Fibroblast of villous mesenchyme (primary cell): ENCODE measurements around the gene RIT1. TPM values are rescaled to one million over a fixed set of nuclear protein-coding genes. Genes with fewer than 3 reads are reported as not detected.

ENCODE experiments used
- DNase-seq: peaks from one replicate; pipeline ENCODE4 v3.0.0-alpha.2; 2010; ENCODE audit warnings: low read depth
- H3K4me3 ChIP-seq: 2 replicates; pipeline ENCODE4 v1.5.1; 2011; ENCODE audit warnings: low read depth, mild to moderate bottlenecking, low read length
- CTCF ChIP-seq: IDR thresholded peaks from 2 replicates; pipeline ENCODE4 v1.5.1; 2012; ENCODE audit warnings: low read depth, mild to moderate bottlenecking, low read length; ENCODE audit not compliant: insufficient read depth
- total RNA-seq: library from RNA; depleted of rRNA; stranded (reverse); fragments of >200 nt; gene quantifications from 2 replicates; pipeline ENCODE4 v1.2.3, GENCODE V29; 2012

The RIT1 gene
- total RNA-seq, 1 donor, result 54.8 TPM

- no peak for DNase-seq
- no peak overlapping the region for H3K4me3 ChIP-seq
- no peak for TF ChIP-seq CTCF
Measured at GRCh38 chr1:155950829-155951228, 39.7 kb upstream of the RIT1 start.

DNA sequence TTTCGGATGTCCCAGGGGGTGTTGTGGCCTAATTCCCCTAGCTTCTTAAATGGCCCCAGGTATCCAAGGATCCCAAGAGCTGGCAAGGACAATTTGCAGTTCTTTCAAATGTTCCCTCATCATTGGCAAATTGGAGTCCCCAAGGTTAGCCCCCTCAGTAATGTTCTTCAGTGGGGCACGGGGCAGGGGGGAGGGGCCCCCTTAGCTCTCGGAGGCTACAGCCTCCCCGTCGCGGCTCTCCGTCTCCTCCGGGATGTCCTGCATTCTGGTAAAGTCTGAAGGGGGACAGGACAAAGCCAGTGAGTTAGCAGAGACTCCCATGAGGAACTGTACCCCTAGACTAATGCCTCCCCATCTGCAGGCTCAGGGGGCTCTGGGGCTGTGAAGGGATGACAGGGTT is 36.6 kb upstream of the RIT1 start:
- no peak for TF ChIP-seq CTCF
- no peak overlapping the region for H3K4me3 ChIP-seq
- no peak for DNase-seq

DNA sequence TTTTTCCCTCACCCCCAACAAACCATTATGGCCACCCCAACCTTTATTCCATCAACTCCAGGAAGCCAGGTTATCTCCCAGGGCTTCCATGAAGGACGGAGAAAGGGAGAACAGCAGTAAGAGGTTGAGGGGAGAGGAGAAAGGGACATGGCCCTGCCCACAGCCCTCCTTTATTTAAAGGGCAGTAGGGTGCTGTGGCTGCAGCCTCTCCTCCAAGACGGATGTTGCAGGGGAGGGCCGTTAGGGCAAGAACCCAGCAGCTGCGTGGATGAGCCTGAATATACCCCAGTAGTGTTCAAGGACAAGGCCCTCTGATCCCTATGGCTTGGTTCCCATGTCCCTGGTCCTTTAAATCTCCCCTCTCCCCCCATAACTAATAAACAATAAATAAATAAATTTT is 36.1 kb upstream of the RIT1 start:
- no peak for DNase-seq
- no peak overlapping the region for H3K4me3 ChIP-seq
- TF ChIP-seq CTCF, result no peak

DNA sequence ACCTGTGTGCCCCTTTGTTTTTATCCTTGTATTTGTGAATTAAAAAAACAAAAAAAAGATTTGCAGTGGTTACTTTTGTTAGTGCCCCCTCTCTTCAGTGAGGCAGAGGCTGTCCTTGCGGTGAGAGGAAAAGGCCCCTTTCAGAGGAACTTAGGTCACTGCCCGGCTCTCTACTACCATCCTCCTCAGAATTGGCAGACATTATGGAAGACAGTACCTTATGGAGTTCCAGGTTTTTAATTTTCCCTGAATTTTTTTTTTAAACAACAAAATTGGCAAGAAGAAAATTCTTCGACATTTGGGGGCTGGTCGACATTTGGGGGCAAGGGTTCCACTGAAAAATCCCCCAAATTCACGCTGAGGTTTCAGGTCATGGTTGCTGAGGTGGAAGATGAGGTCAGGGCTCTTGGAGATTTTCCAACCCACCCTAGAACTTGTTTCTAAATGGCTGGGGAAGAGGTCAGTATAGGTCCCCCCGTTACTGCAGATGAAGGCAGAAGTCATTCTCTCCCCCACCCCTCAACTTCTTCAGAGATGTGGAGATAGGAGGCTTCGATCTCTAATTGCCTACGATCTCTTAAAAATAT is 35.6 kb upstream of the RIT1 start:
- TF ChIP-seq CTCF, result no peak
- no peak for DNase-seq
- H3K4me3 ChIP-seq, result no peak overlapping the region

DNA sequence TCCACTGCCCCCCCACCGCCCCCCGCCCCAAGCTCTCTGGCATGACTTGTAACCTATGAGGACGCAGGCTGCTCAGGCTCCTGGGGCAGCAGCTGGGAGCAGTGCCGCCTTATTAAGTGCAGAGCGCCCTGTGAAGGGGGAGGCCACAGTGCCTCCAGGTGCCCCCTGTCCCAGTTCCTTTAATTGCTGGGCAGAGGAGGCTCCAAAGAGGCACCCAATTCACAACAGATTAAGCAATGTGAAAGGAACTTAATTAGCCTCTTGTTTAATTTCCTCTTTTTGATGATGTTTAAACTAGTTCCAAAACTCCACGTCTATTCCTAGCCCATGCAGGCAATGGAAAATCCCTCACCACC is 33.3 kb upstream of the RIT1 start:
- TF ChIP-seq CTCF, result no peak
- DNase-seq, result no peak
- H3K4me3 ChIP-seq, result no peak overlapping the region

- no peak for TF ChIP-seq CTCF
- H3K4me3 ChIP-seq, result no peak overlapping the region
- no peak for DNase-seq
Measured at GRCh38 chr1:155942578-155943141, 31.5 kb upstream of the RIT1 start.
